IMR-90 (cell line): Measurements from ENCODE around the gene HSPB7. TPM values are rescaled to one million over a fixed set of nuclear protein-coding genes. Genes with fewer than 3 reads are reported as not detected.

Source experiments
- ATAC-seq: fragments of 200-7000 bp; cut with Tn5 transposase; 2 replicates; pipeline ENCODE4 v1.9.1; 2020; ENCODE audit warnings: low read depth, mild to moderate bottlenecking, moderate library complexity
- BruUV-seq: library from RNA; stranded (reverse); fragments of 400-500 nt; replicated peaks from 2 replicates; lab custom pipeline; 2021; lab: Mats Ljungman, UMichigan
- CTCF ChIA-PET: fragments of 300-600 bp; formaldehyde crosslinking; extraction: SDS; loops from one replicate; lab custom pipeline; 2021; ENCODE audit warnings: antibody characterized with exemption; lab: Yijun Ruan, JAX
- POLR2A ChIA-PET: fragments of 300-600 bp; sonication (Branson Sonifier 250); formaldehyde crosslinking; loops from one replicate; lab custom pipeline; 2022; ENCODE audit warnings: antibody characterized with exemption; ENCODE audit not compliant: unreplicated experiment; lab: Charles Lee
- DNase-seq: peaks from one replicate; pipeline ENCODE4 v3.0.0; 2013
- H2AFZ ChIP-seq: replicated peaks from 2 replicates; pipeline ENCODE3; 2013; ENCODE audit warnings: low read length, mild to moderate bottlenecking; ENCODE audit not compliant: poor library complexity
- H2AK5ac ChIP-seq: 2 replicates; pipeline ENCODE4 v1.6.1; 2013; ENCODE audit warnings: low read depth, low read length, inconsistent platforms
- H2AK9ac ChIP-seq: replicated peaks from 2 replicates; pipeline ENCODE3; 2013; ENCODE audit warnings: mild to moderate bottlenecking, low read depth, low read length, moderate library complexity; ENCODE audit not compliant: poor library complexity
- H2BK120ac ChIP-seq: 2 replicates; pipeline ENCODE4 v1.6.1; 2013; ENCODE audit warnings: low read depth, low read length, inconsistent platforms
- H2BK15ac ChIP-seq: 3 replicates; pipeline ENCODE4 v1.6.1; 2013; ENCODE audit warnings: low read depth, low read length, inconsistent platforms
- H2BK20ac ChIP-seq: 2 replicates; pipeline ENCODE4 v1.6.1; 2013; ENCODE audit warnings: low read depth, mild to moderate bottlenecking, inconsistent platforms, low read length, moderate library complexity
- H2BK5ac ChIP-seq: 2 replicates; pipeline ENCODE4 v1.6.1; 2013; ENCODE audit warnings: mild to moderate bottlenecking, low read depth, low read length, inconsistent platforms; ENCODE audit not compliant: poor library complexity, severe bottlenecking
- H3K14ac ChIP-seq: replicated peaks from 2 replicates; pipeline ENCODE4 v1.6.1; 2013; ENCODE audit warnings: low read depth, low read length, inconsistent platforms
- H3K18ac ChIP-seq: 2 replicates; pipeline ENCODE4 v1.6.1; 2013; ENCODE audit warnings: low read depth, low read length, control low read depth
- H3K23ac ChIP-seq: 2 replicates; pipeline ENCODE4 v1.6.1; 2013; ENCODE audit warnings: low read depth, low read length, inconsistent platforms
- H3K27ac ChIP-seq: 2 replicates; pipeline ENCODE4 v1.5.1; 2013; ENCODE audit warnings: mild to moderate bottlenecking, control low read depth, low read length; ENCODE audit not compliant: insufficient read depth
- H3K27me3 ChIP-seq: 2 replicates; pipeline ENCODE4 v1.6.1; 2013; ENCODE audit warnings: low read length; ENCODE audit not compliant: control insufficient read depth, insufficient read depth
- H3K36me3 ChIP-seq: 2 replicates; pipeline ENCODE4 v1.6.1; 2013; ENCODE audit warnings: low read length, mixed read lengths; ENCODE audit not compliant: control insufficient read depth, insufficient read depth
- H3K4ac ChIP-seq: 2 replicates; pipeline ENCODE4 v1.6.1; 2013; ENCODE audit warnings: low read depth, low read length, inconsistent platforms
- H3K4me1 ChIP-seq: 2 replicates; pipeline ENCODE4 v1.6.1; 2013; ENCODE audit warnings: low read length, mixed read lengths; ENCODE audit not compliant: control insufficient read depth, insufficient read depth
- H3K4me2 ChIP-seq: 2 replicates; pipeline ENCODE4 v1.6.1; 2013; ENCODE audit warnings: low read depth, mild to moderate bottlenecking, control low read depth, low read length, moderate library complexity
- H3K4me3 ChIP-seq: 2 replicates; pipeline ENCODE4 v1.5.1; 2013; ENCODE audit warnings: low read depth, mild to moderate bottlenecking, control low read depth, low read length, moderate library complexity; ENCODE audit not compliant: insufficient read depth
- H3K56ac ChIP-seq: 2 replicates; pipeline ENCODE4 v1.6.1; 2013; ENCODE audit warnings: low read length, inconsistent platforms; ENCODE audit not compliant: insufficient read depth; ENCODE audit errors: extremely low read depth
- H3K79me1 ChIP-seq, 2 experiments: 2 replicates each; pipeline ENCODE4 v1.6.1; 2013; ENCODE audit warnings: low read length in 2 of 2, inconsistent platforms in 1 of 2, low read depth in 1 of 2
- H3K9ac ChIP-seq: 2 replicates; pipeline ENCODE4 v1.6.1; 2013; ENCODE audit warnings: low read depth, low read length, control low read depth
- H3K9me1 ChIP-seq: 2 replicates; pipeline ENCODE4 v1.6.1; 2013; ENCODE audit warnings: low read length, inconsistent platforms; ENCODE audit not compliant: insufficient read depth
- H3K9me3 ChIP-seq: 2 replicates; pipeline ENCODE4 v1.6.1; 2013; ENCODE audit warnings: low read length; ENCODE audit not compliant: control insufficient read depth, insufficient read depth
- H4K20me1 ChIP-seq: 2 replicates; pipeline ENCODE4 v1.6.1; 2013; ENCODE audit warnings: low read length, inconsistent platforms; ENCODE audit not compliant: insufficient read depth
- H4K5ac ChIP-seq: 2 replicates; pipeline ENCODE4 v1.6.1; 2013; ENCODE audit warnings: mild to moderate bottlenecking, low read depth, low read length, control low read depth
- H4K8ac ChIP-seq, 2 experiments: 2 replicates each; pipeline ENCODE4 v1.6.1; 2013; ENCODE audit warnings: low read depth in 2 of 2, low read length in 2 of 2, control low read depth in 1 of 2, inconsistent platforms in 1 of 2
- H4K91ac ChIP-seq: 2 replicates; pipeline ENCODE4 v1.6.1; 2013; ENCODE audit warnings: low read depth, low read length, inconsistent platforms; ENCODE audit not compliant: insufficient read depth
- MXI1 ChIP-seq: IDR thresholded peaks from 2 replicates; pipeline ENCODE4 v1.6.1; 2012; ENCODE audit warnings: low read depth, mild to moderate bottlenecking, low read length, moderate library complexity, borderline replicate concordance
- WGBS, 2 experiments: methylation state at CpG; one replicate each; pipeline versions ENCODE4 v1.1.5 to v1.1.7; 2013; ENCODE audit warnings: missing lambda C conversion rate in 2 of 2; ENCODE audit not compliant: insufficient read length in 1 of 2; ENCODE audit errors: extremely low coverage in 2 of 2; 5-methylcytosine and 5-hydroxymethylcytosine counted together
- dilution Hi-C: fragments of 300-500 bp; cut with HindIII; formaldehyde crosslinking; loops from one replicate; pipeline ENCODE4 v1.14.3; 2018; ENCODE audit warnings: low sequenced_read_pairs; ENCODE audit not compliant: unreplicated experiment
- in situ Hi-C: fragments of 300-500 bp; cut with MboI; formaldehyde crosslinking; loops from 3 replicates; pipeline ENCODE4 v1.14.3; 2019; ENCODE audit warnings: low sequenced_read_pairs, inconsistent platforms, mixed read lengths
- intact Hi-C: fragments of 100-400 bp; cut with micrococcal nuclease; formaldehyde crosslinking; loops from 2 replicates; pipeline ENCODE4 v1.10.0; 2022
- polyA plus RNA-seq, 3 experiments: library from polyadenylated mRNA; depleted of rRNA; stranded (reverse); fragments of >200 nt; gene quantifications; 2 replicates each; pipeline ENCODE4 v1.2.3, GENCODE V29; 2012; ENCODE audit warnings: low replicate concordance in 1 of 3
- total RNA-seq: library from RNA; depleted of rRNA; stranded (reverse); fragments of >200 nt; gene quantifications from 2 replicates; pipeline ENCODE4 v1.2.3, GENCODE V29; 2012
- TF ChIP-seq, protein P1 (sequence below): fragments of 150-350 bp; IDR thresholded peaks from 2 replicates; pipeline ENCODE4 v1.6.1; 2017; ENCODE audit warnings: mild to moderate bottlenecking, antibody characterized with exemption, low read length, low read depth

The HSPB7 gene
- total and polyA plus RNA-seq, 2 of the 4 experiments (the other 2 are of a cell fraction), result 0.54 to 3.0 TPM

DNA sequence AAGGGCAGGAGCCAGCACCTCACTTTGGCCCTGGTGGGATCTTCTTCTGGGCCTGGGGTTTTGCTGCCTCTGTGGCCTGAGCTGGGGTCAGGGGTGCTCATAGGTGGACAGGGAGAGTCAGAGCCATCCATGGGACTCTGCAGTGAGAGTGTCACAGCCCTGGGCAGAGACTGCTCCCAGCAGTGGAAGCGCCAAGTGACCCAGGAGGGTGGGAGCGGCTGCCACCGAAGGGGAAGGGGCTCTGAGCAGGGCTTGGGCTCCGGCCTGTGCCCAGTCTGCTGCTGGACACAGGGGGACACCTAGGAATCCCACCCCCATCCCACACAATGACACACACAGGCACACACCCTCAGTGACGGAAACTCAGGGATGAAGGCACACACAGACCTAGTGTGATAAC is 26.1 kb upstream of the HSPB7 start:
- Histone ChIP-seq H3K27me3 (peaks cover 39% of the 10 kb centered on the region), H2BK20ac (no peak overlapping the region), H2BK15ac (no peak overlapping the region), H3K36me3 (no peaks in the 10 kb centered on the region), H3K9ac (no peak overlapping the region), H4K91ac (no peak overlapping the region), H2BK120ac (no peak overlapping the region), H2AK9ac (no peak overlapping the region), H3K18ac (no peak overlapping the region), H3K9me1 (no peaks in the 10 kb centered on the region), H3K4me2 (no peak overlapping the region), H3K27ac (no peak overlapping the region), H4K8ac (no peak overlapping the region), H3K4ac (no peak overlapping the region), H3K23ac (no peak overlapping the region), H3K4me1 (no peaks in the 10 kb centered on the region), H4K20me1 (no peaks in the 10 kb centered on the region), H2BK5ac (no peak overlapping the region), H2AFZ (no peak overlapping the region), H3K56ac (no peak overlapping the region), H3K14ac (no peak overlapping the region), H4K5ac (no peak overlapping the region), H3K4me3 (no peak overlapping the region), H3K79me1 (no peaks in the 10 kb centered on the region), H3K9me3 (no peaks in the 10 kb centered on the region), H2AK5ac (no peak overlapping the region)
- in situ Hi-C loops (no loop called here), dilution Hi-C loops (no loop called here), intact Hi-C loops (no loop called here)
- ChIA-PET POLR2A (no interaction called here), CTCF (no interaction called here)
- DNase-seq, result no peak
- TF ChIP-seq, protein P1, sequence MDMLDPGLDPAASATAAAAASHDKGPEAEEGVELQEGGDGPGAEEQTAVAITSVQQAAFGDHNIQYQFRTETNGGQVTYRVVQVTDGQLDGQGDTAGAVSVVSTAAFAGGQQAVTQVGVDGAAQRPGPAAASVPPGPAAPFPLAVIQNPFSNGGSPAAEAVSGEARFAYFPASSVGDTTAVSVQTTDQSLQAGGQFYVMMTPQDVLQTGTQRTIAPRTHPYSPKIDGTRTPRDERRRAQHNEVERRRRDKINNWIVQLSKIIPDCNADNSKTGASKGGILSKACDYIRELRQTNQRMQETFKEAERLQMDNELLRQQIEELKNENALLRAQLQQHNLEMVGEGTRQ, result no peak
- no peak for TF ChIP-seq MXI1
- no peak for ATAC-seq
- BruUV-seq, result no TSS peak
- no CpG with 5 or more reads among the region's 5 CpGs for WGBS, 2 experiments
